HG02973 (cell line): ENCODE results near the gene ZNF595.
"Not testable (repeated sequence)": the region's sequence is repeated elsewhere in the genome, so short reads cannot be mapped to it uniquely, and the experiment has no call there.

Experiments used
- ATAC-seq: cut with Tn5 transposase; IDR thresholded peaks from one replicate; pipeline ENCODE4 v1.9.1; 2021; ENCODE audit warnings: moderate library complexity; ENCODE audit not compliant: unreplicated experiment

The ZNF595 gene

GRCh38 chr4:85951-86350, 32.8 kb downstream of the ZNF595 start:
- no peak for ATAC-seq

GRCh38 chr4:86559-87324, 33.6 kb downstream of the ZNF595 start:
- ATAC-seq: not testable (repeated sequence)

GRCh38 chr4:98386-98785, 45.3 kb downstream of the ZNF595 start:
- ATAC-seq: no peak

GRCh38 chr4:99863-100262, 46.7 kb downstream of the ZNF595 start:
- ATAC-seq: no peak

- ATAC-seq: no peak
Measured at GRCh38 chr4:107083-107443, 53.9 kb downstream of the ZNF595 start.

GRCh38 chr4:107444-108429, 54.6 kb downstream of the ZNF595 start:
- ATAC-seq: no peak

GRCh38 chr4:112771-113170, 59.6 kb downstream of the ZNF595 start:
- no peak for ATAC-seq

- ATAC-seq: no peak
Measured at GRCh38 chr4:113732-114131, 60.6 kb downstream of the ZNF595 start.

GRCh38 chr4:114149-114548, 61.0 kb downstream of the ZNF595 start:
- ATAC-seq: no peak

GRCh38 chr4:116499-116898, 63.4 kb downstream of the ZNF595 start:
- ATAC-seq: no peak

GRCh38 chr4:120616-121015, 67.5 kb downstream of the ZNF595 start:
- ATAC-seq: no peak

GRCh38 chr4:121408-122084, 68.4 kb downstream of the ZNF595 start:
- no peak for ATAC-seq

- not testable (repeated sequence) for ATAC-seq
Measured at GRCh38 chr4:123922-124274, 70.8 kb downstream of the ZNF595 start.

GRCh38 chr4:124275-125081, 71.4 kb downstream of the ZNF595 start, which contains the start of gene ZNF718:
Gene ZNF718, plus strand, starts transcription at chr4:124501. Its CDS starts 170 bp downstream, at chr4:124671.
- ATAC-seq: peak; percentile 98

GRCh38 chr4:125091-125771, 72.1 kb downstream of the ZNF595 start:
- peak; percentile 17 for ATAC-seq

- ATAC-seq: no peak
Measured at GRCh38 chr4:125833-126232, 72.7 kb downstream of the ZNF595 start.

- no peak for ATAC-seq
Measured at GRCh38 chr4:132483-132882, 79.4 kb downstream of the ZNF595 start.
